ENCODE data around the gene NCAPD2. TPM values are rescaled to one million over a fixed set of nuclear protein-coding genes. Genes with fewer than 3 reads are reported as not detected.

The NCAPD2 gene
- total and polyA plus RNA-seq, 7 experiments from 2014 or later: 24.4 to 121 (median 38.4) TPM

DNA sequence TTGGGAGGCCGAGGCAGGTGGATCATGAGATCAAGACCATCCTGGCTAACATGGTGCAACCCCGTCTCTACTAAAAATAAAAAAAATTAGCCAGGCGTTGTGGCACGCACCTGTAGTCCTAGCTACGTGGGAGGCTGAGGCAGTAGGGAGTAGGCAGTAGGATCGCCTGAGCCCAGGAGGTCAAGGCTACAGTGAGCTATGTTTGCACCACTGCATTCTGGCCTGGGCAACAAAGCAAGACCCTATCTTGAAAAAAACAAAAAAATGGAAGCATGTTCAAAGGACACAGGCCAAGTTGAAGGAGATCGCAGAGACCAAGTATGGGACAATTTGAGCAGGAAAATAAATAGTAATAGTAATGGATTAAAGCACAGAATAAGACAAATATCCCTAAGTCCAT lies 14.2 kb downstream of the NCAPD2 start:
- Histone ChIP-seq H3K36me3 (ENCODE audit: control insufficient read depth in 2 of 3, insufficient read depth in 3 of 3, low read length in 3 of 3) (peaks cover 5 to 34% (median 7%) of the 10 kb centered on the region in 3 experiments), H3K4me3 (ENCODE audit: low read length) (no peak overlapping the region), H3K27me3 (ENCODE audit: control insufficient read depth in 2 of 2, insufficient read depth in 2 of 2, low read length in 2 of 2) (no peaks in the 10 kb centered on the region), H3K4me1 (ENCODE audit: control insufficient read depth in 2 of 2, insufficient read depth in 2 of 2, low read length in 2 of 2) (no peaks in the 10 kb centered on the region), H3K27ac (ENCODE audit: low read depth, low read length) (no peak overlapping the region), H3K9me3 (ENCODE audit: control insufficient read depth in 2 of 3, low read length in 3 of 3) (no peaks in the 10 kb centered on the region)
- Mint-ChIP-seq H3K36me3 (peaks cover 15 to 41% (median 33%) of the 10 kb centered on the region in 5 donors), H3K9me3 (no peaks in the 10 kb centered on the region), H3K27me3 (no peaks in the 10 kb centered on the region), H3K4me3 (no peak overlapping the region), H3K4me1 (peaks cover 0 to 21% (median 6%) of the 10 kb centered on the region in 7 donors), H3K27ac (no peak overlapping the region)
- CTCF ChIA-PET: no interaction called here
- intact Hi-C loops (cut with micrococcal nuclease): no loop called here
- ATAC-seq: no peak
- POLR2A ChIA-PET: interaction anchor here (1.5 kb wide), 1 partner anchor 13 kb away, joined by 7 read pairs; no protein-coding TSS in a partner anchor
- no peak for DNase-seq

GRCh38 chr12:6520186-6520585 lies 26.3 kb downstream of the NCAPD2 start:
- ATAC-seq (no peak), DNase-seq (no peak)
- Histone ChIP-seq H3K4me1 (ENCODE audit: control insufficient read depth in 2 of 2, insufficient read depth in 2 of 2, low read length in 2 of 2) (no peaks in the 10 kb centered on the region), H3K27me3 (ENCODE audit: control insufficient read depth in 2 of 2, insufficient read depth in 2 of 2, low read length in 2 of 2) (no peaks in the 10 kb centered on the region), H3K27ac (ENCODE audit: low read depth, low read length) (no peak overlapping the region), H3K36me3 (ENCODE audit: control insufficient read depth in 2 of 3, insufficient read depth in 3 of 3, low read length in 3 of 3) (peaks cover 21 to 85% (median 24%) of the 10 kb centered on the region in 3 experiments), H3K4me3 (ENCODE audit: low read length) (no peak overlapping the region), H3K9me3 (ENCODE audit: control insufficient read depth in 2 of 3, low read length in 3 of 3) (no peaks in the 10 kb centered on the region)
- H3K27ac Mint-ChIP-seq: peak overlapping the region in 7 of 9 donors; percentile 9 to 78 (median 29)
- CTCF ChIA-PET: no interaction called here
- H3K4me1 Mint-ChIP-seq: peaks cover 0 to 7% (median 0%) of the 10 kb centered on the region in 7 donors
- peaks cover 19 to 53% (median 29%) of the 10 kb centered on the region in 5 donors for H3K36me3 Mint-ChIP-seq
- intact Hi-C loops (cut with micrococcal nuclease): no loop called here
- POLR2A ChIA-PET: interaction anchor here (1.1 kb wide), 1 partner anchor 12 kb away, joined by 3 read pairs; no protein-coding TSS in a partner anchor
- H3K27me3 Mint-ChIP-seq: no peaks in the 10 kb centered on the region
- no peak overlapping the region for H3K4me3 Mint-ChIP-seq
- H3K9me3 Mint-ChIP-seq: no peaks in the 10 kb centered on the region

DNA sequence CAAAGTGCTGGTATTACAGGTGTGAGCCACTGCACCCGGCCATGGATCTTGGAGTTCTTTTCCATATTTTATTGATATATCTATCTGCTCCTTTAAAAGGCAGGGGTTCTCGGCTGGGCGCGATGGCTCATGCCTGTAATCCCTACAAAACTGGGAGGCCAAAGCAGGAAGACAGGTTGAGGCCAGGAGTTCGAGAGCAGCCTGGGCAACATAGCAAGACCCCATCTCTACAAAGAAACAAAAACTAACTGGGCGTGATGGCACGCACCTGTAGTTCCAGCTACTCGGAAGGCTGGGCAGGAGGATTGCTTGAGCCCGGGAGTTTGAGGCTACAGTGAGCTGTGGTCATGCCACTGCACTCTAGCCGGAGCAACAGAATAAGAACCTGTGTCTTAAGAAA lies 28.3 kb downstream of the NCAPD2 start:
- DNase-seq (no peak), ATAC-seq (no peak)
- intact Hi-C loops (cut with micrococcal nuclease): no loop called here
- CTCF ChIA-PET: no interaction called here
- no peaks in the 10 kb centered on the region for H3K9me3 ChIP-seq (ENCODE audit: control insufficient read depth in 2 of 3, low read length in 3 of 3)
- no peaks in the 10 kb centered on the region for H3K4me1 ChIP-seq (ENCODE audit: control insufficient read depth in 2 of 2, insufficient read depth in 2 of 2, low read length in 2 of 2)
- Mint-ChIP-seq H3K27me3 (no peaks in the 10 kb centered on the region), H3K4me3 (no peak overlapping the region), H3K27ac (no peak overlapping the region), H3K36me3 (peaks cover 14 to 54% (median 23%) of the 10 kb centered on the region in 5 donors), H3K4me1 (peaks cover 0 to 7% (median 0%) of the 10 kb centered on the region in 7 donors), H3K9me3 (no peaks in the 10 kb centered on the region)
- no peaks in the 10 kb centered on the region for H3K27me3 ChIP-seq (ENCODE audit: control insufficient read depth in 2 of 2, insufficient read depth in 2 of 2, low read length in 2 of 2)
- POLR2A ChIA-PET: interaction anchor here (0.7 to 1.4 kb wide), 3 partner anchors 10 to 77 kb away, joined by 3 to 4 read pairs (median 4); no protein-coding TSS in a partner anchor
- no peak overlapping the region for H3K4me3 ChIP-seq (ENCODE audit: low read length)
- no peak overlapping the region for H3K27ac ChIP-seq (ENCODE audit: low read depth, low read length)
- H3K36me3 ChIP-seq (ENCODE audit: control insufficient read depth in 2 of 3, insufficient read depth in 3 of 3, low read length in 3 of 3): peaks cover 21 to 89% (median 26%) of the 10 kb centered on the region in 3 experiments

DNA sequence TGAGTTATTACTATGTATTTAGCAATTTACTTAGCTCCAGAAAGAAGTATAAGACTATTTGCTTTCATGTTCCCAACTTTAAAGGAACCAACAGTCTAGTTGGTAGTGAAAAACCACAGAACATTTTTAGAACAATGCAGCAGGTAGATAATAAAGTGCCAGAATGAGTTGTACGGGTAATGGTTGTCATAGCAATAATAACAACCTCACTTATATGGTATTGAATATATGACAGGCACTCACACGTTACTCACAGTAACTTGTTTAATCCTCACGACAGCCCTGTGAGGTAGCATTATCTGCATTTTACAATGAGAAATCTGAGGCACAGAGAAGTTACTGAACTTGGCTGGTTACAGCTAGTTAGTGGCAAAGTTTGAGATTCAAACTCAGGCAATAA lies 29.8 kb downstream of the NCAPD2 start:
- Mint-ChIP-seq H3K36me3 (peaks cover 18 to 54% (median 22%) of the 10 kb centered on the region in 5 donors), H3K4me1 (peaks cover 0 to 7% (median 0%) of the 10 kb centered on the region in 7 donors), H3K27me3 (no peaks in the 10 kb centered on the region), H3K9me3 (no peaks in the 10 kb centered on the region), H3K4me3 (no peak overlapping the region), H3K27ac (peak overlapping the region in 2 of 9 donors; percentile 29 to 34)
- Histone ChIP-seq H3K9me3 (ENCODE audit: control insufficient read depth in 2 of 3, low read length in 3 of 3) (no peaks in the 10 kb centered on the region), H3K27ac (ENCODE audit: low read depth, low read length) (no peak overlapping the region), H3K27me3 (ENCODE audit: control insufficient read depth in 2 of 2, insufficient read depth in 2 of 2, low read length in 2 of 2) (no peaks in the 10 kb centered on the region), H3K4me3 (ENCODE audit: low read length) (no peak overlapping the region), H3K36me3 (ENCODE audit: control insufficient read depth in 2 of 3, insufficient read depth in 3 of 3, low read length in 3 of 3) (peaks cover 23 to 96% (median 31%) of the 10 kb centered on the region in 3 experiments), H3K4me1 (ENCODE audit: control insufficient read depth in 2 of 2, insufficient read depth in 2 of 2, low read length in 2 of 2) (no peaks in the 10 kb centered on the region)
- no peak for ATAC-seq
- CTCF ChIA-PET: interaction anchor here (1.2 kb wide), 1 partner anchor 9 kb away, joined by 3 read pairs; no protein-coding TSS in a partner anchor
- POLR2A ChIA-PET: interaction anchor here (1.0 to 1.4 kb wide), 2 partner anchors 8 to 11 kb away, joined by 3 to 4 read pairs; no protein-coding TSS in a partner anchor
- DNase-seq: no peak
- intact Hi-C loops (cut with micrococcal nuclease): no loop called here

- H3K9me3 Mint-ChIP-seq: no peaks in the 10 kb centered on the region
- H3K4me1 Mint-ChIP-seq: peaks cover 0 to 8% (median 0%) of the 10 kb centered on the region in 7 donors
- Histone ChIP-seq H3K27ac (ENCODE audit: low read depth, low read length) (no peak overlapping the region), H3K4me1 (ENCODE audit: control insufficient read depth in 2 of 2, insufficient read depth in 2 of 2, low read length in 2 of 2) (no peaks in the 10 kb centered on the region), H3K9me3 (ENCODE audit: control insufficient read depth in 2 of 3, low read length in 3 of 3) (no peaks in the 10 kb centered on the region), H3K27me3 (ENCODE audit: control insufficient read depth in 2 of 2, insufficient read depth in 2 of 2, low read length in 2 of 2) (no peaks in the 10 kb centered on the region), H3K36me3 (ENCODE audit: control insufficient read depth in 2 of 3, insufficient read depth in 3 of 3, low read length in 3 of 3) (peaks cover 23 to 99% (median 31%) of the 10 kb centered on the region in 3 experiments), H3K4me3 (ENCODE audit: low read length) (no peak overlapping the region)
- ATAC-seq (no peak), DNase-seq (no peak)
- H3K4me3 Mint-ChIP-seq: no peak overlapping the region
- H3K27ac Mint-ChIP-seq: peak overlapping the region in 2 of 9 donors; percentile 26 to 52
- CTCF ChIA-PET: no interaction called here
- POLR2A ChIA-PET: no interaction called here
- H3K27me3 Mint-ChIP-seq: no peaks in the 10 kb centered on the region
- H3K36me3 Mint-ChIP-seq: peaks cover 22 to 61% (median 22%) of the 10 kb centered on the region in 5 donors
- intact Hi-C loops (cut with micrococcal nuclease): no loop called here
These were observed 30.7 kb downstream of the NCAPD2 start for GRCh38 chr12:6524648-6525047.

GRCh38 chr12:6526201-6526600 lies 32.3 kb downstream of the NCAPD2 start:
- H3K4me3 ChIP-seq (ENCODE audit: low read length): no peak overlapping the region
- H3K9me3 ChIP-seq (ENCODE audit: control insufficient read depth in 2 of 3, low read length in 3 of 3): no peaks in the 10 kb centered on the region
- peaks cover 15 to 100% (median 27%) of the 10 kb centered on the region in 3 experiments for H3K36me3 ChIP-seq (ENCODE audit: control insufficient read depth in 2 of 3, insufficient read depth in 3 of 3, low read length in 3 of 3)
- Mint-ChIP-seq H3K4me1 (peaks cover 0 to 15% (median 0%) of the 10 kb centered on the region in 7 donors), H3K27me3 (no peaks in the 10 kb centered on the region), H3K36me3 (peaks cover 22 to 59% (median 24%) of the 10 kb centered on the region in 5 donors), H3K9me3 (no peaks in the 10 kb centered on the region), H3K27ac (peak overlapping the region in 2 of 9 donors; percentile 26 to 56), H3K4me3 (no peak overlapping the region)
- ATAC-seq (no peak), DNase-seq (no peak)
- ChIA-PET POLR2A (no interaction called here), CTCF (no interaction called here)
- H3K27me3 ChIP-seq (ENCODE audit: control insufficient read depth in 2 of 2, insufficient read depth in 2 of 2, low read length in 2 of 2): no peaks in the 10 kb centered on the region
- H3K4me1 ChIP-seq (ENCODE audit: control insufficient read depth in 2 of 2, insufficient read depth in 2 of 2, low read length in 2 of 2): no peaks in the 10 kb centered on the region
- intact Hi-C loops (cut with micrococcal nuclease): no loop called here
- no peak overlapping the region for H3K27ac ChIP-seq (ENCODE audit: low read depth, low read length)

Measured in naive thymus-derived CD4-positive, alpha-beta T cell (primary cell).